Left ventricle myocardium inferior (tissue), 1 donor: ENCODE measurements around the gene KCNJ6. TPM values are rescaled to one million over a fixed set of nuclear protein-coding genes. Genes with fewer than 3 reads are reported as not detected.

Experiments
- DNase-seq: peaks from one replicate; pipeline ENCODE4 v3.0.0-alpha.2; 2020
- H3K27ac ChIP-seq: fragments of 200-600 bp; replicated peaks from 2 replicates; pipeline ENCODE4 v1.8.0; 2021
- H3K27me3 ChIP-seq: fragments of 200-600 bp; 2 replicates; pipeline ENCODE4 v1.8.0; 2021; ENCODE audit warnings: low read depth
- H3K36me3 ChIP-seq: fragments of 200-600 bp; 2 replicates; pipeline ENCODE4 v1.8.0; 2021
- H3K4me1 ChIP-seq: fragments of 200-600 bp; 2 replicates; pipeline ENCODE4 v1.8.0; 2021
- H3K4me3 ChIP-seq: fragments of 200-600 bp; 2 replicates; pipeline ENCODE4 v1.8.0; 2021; ENCODE audit warnings: mild to moderate bottlenecking, moderate library complexity
- H3K9me3 ChIP-seq: fragments of 200-600 bp; replicated peaks from 2 replicates; pipeline ENCODE4 v1.8.0; 2021
- CTCF ChIP-seq: fragments of 200-600 bp; IDR thresholded peaks from 2 replicates; pipeline ENCODE4 v1.8.0; 2021; ENCODE audit warnings: antibody characterized with exemption, mild to moderate bottlenecking, borderline replicate concordance
- intact Hi-C: fragments of 100-400 bp; cut with micrococcal nuclease; formaldehyde crosslinking; loops from one replicate; pipeline ENCODE4 v1.11.0; 2022
- total RNA-seq: library from RNA; stranded (reverse); fragmentation: NEBNext Ultra II Directional; extraction: Animal tissue kit (Norgen Biotek cat#: 25700); gene quantifications from one replicate; pipeline ENCODE4 v1.2.1, GENCODE V29; 2021
- donor health status: DM: no; HTN: yes; CAD: no; lungs with severe emphysema.

Gene KCNJ6
- total RNA-seq, 1 donor from 2014 or later: not detected

- Histone ChIP-seq H3K4me1 (no peaks in the 10 kb centered on the region), H3K4me3 (no peak overlapping the region), H3K27me3 (no peaks in the 10 kb centered on the region), H3K27ac (no peak overlapping the region), H3K36me3 (no peaks in the 10 kb centered on the region), H3K9me3 (no peaks in the 10 kb centered on the region)
- DNase-seq: no peak
- intact Hi-C loops: no loop called here
- no peak for TF ChIP-seq CTCF
These were observed 156.5 kb downstream of the KCNJ6 start for GRCh38 chr21:37759777-37760176.

- H3K36me3 ChIP-seq: no peaks in the 10 kb centered on the region
- no peaks in the 10 kb centered on the region for H3K9me3 ChIP-seq
- DNase-seq: no peak
- TF ChIP-seq CTCF: peak; percentile 38
- intact Hi-C loops: no loop called here
- no peak overlapping the region for H3K4me3 ChIP-seq
- no peak overlapping the region for H3K27ac ChIP-seq
- H3K4me1 ChIP-seq: peaks cover 1% of the 10 kb centered on the region
- H3K27me3 ChIP-seq: no peaks in the 10 kb centered on the region
These were observed 157.3 kb downstream of the KCNJ6 start for GRCh38 chr21:37758982-37759381.

GRCh38 chr21:37757606-37758376 is 158.5 kb downstream of the KCNJ6 start:
- H3K36me3 ChIP-seq: no peaks in the 10 kb centered on the region
- no peak overlapping the region for H3K4me3 ChIP-seq
- no peak overlapping the region for H3K27ac ChIP-seq
- intact Hi-C loops: no loop called here
- H3K27me3 ChIP-seq: no peaks in the 10 kb centered on the region
- H3K4me1 ChIP-seq: peaks cover 11% of the 10 kb centered on the region
- DNase-seq: no peak
- H3K9me3 ChIP-seq: no peaks in the 10 kb centered on the region
- no peak for TF ChIP-seq CTCF

- TF ChIP-seq CTCF: no peak
These were observed 163.1 kb downstream of the KCNJ6 start for GRCh38 chr21:37753122-37753599.

GRCh38 chr21:37751268-37751975 is 164.8 kb downstream of the KCNJ6 start:
- peak overlapping the region; percentile 84 for H3K27ac ChIP-seq
- peaks cover 31% of the 10 kb centered on the region for H3K4me1 ChIP-seq
- intact Hi-C loops: no loop called here
- peaks cover 5% of the 10 kb centered on the region for H3K27me3 ChIP-seq
- H3K36me3 ChIP-seq: no peaks in the 10 kb centered on the region
- no peak for DNase-seq
- no peak for TF ChIP-seq CTCF
- H3K9me3 ChIP-seq: no peaks in the 10 kb centered on the region
- peak overlapping the region; percentile 17 for H3K4me3 ChIP-seq

More at GRCh38 chr21:37753122-37753599, 163.1 kb downstream of the KCNJ6 start:
- Histone ChIP-seq H3K27ac (peak overlapping the region; percentile 84), H3K36me3 (no peaks in the 10 kb centered on the region), H3K4me3 (no peak overlapping the region), H3K9me3 (no peaks in the 10 kb centered on the region), H3K4me1 (peaks cover 31% of the 10 kb centered on the region), H3K27me3 (peaks cover 5% of the 10 kb centered on the region)
- intact Hi-C loops: no loop called here
- no peak for DNase-seq
